ENCODE measurements around the gene GNA12.

- no peak for TF ChIP-seq CTCF (IDR thresholded peaks at IDR 0.05)
- TF ChIP-seq POLR2A (IDR thresholded peaks at IDR 0.05), result no peak
These were observed 22.1 kb downstream of the GNA12 start for GRCh38 chr7:2821842-2822507.

Measured in vagina (tissue), 2 donors.